ENCODE results near the gene RBL2. TPM values are rescaled to one million over a fixed set of nuclear protein-coding genes. Genes with fewer than 3 reads are reported as not detected.

Gene RBL2
- polyA plus RNA-seq, 1 experiment: 37.7 TPM

GRCh38 chr16:53503991-53504663 lies 69.9 kb downstream of the RBL2 start:
- peak overlapping the region; percentile 50 for H3K4me3 ChIP-seq (ENCODE audit: low read depth, low read length)
- ChIA-PET POLR2A (interaction anchor here (1.5 kb wide), 1 partner anchor 9 kb away, joined by 3 read pairs; no protein-coding TSS in a partner anchor), CTCF (no interaction called here)
- peak; percentile 13; the same call in 1 of the 2 replicates for TF ChIP-seq CTCF (IDR thresholded peaks at IDR 0.05; ENCODE audit: insufficient read depth, low read depth, low read length)
- H3K36me3 ChIP-seq (ENCODE audit: control insufficient read depth, insufficient read depth, low read length): no peaks in the 10 kb centered on the region
- H3K27me3 ChIP-seq (ENCODE audit: control insufficient read depth, insufficient read depth, low read length): no peaks in the 10 kb centered on the region
- no peak for DNase-seq (ENCODE audit: low read depth)

GRCh38 chr16:53504665-53505064 lies 70.4 kb downstream of the RBL2 start:
- ChIA-PET CTCF (no interaction called here), POLR2A (no interaction called here)
- no peak for TF ChIP-seq CTCF (IDR thresholded peaks at IDR 0.05; ENCODE audit: insufficient read depth, low read depth, low read length)
- Histone ChIP-seq H3K4me3 (ENCODE audit: low read depth, low read length) (no peak overlapping the region), H3K36me3 (ENCODE audit: control insufficient read depth, insufficient read depth, low read length) (no peaks in the 10 kb centered on the region), H3K27me3 (ENCODE audit: control insufficient read depth, insufficient read depth, low read length) (no peaks in the 10 kb centered on the region)
- no peak for DNase-seq (ENCODE audit: low read depth)

- H3K36me3 ChIP-seq (ENCODE audit: control insufficient read depth, insufficient read depth, low read length): no peaks in the 10 kb centered on the region
- no peaks in the 10 kb centered on the region for H3K27me3 ChIP-seq (ENCODE audit: control insufficient read depth, insufficient read depth, low read length)
- no peak overlapping the region for H3K4me3 ChIP-seq (ENCODE audit: low read depth, low read length)
- DNase-seq (ENCODE audit: low read depth): no peak
- ChIA-PET POLR2A (no interaction called here), CTCF (interaction anchor here (0.6 kb wide), 1 partner anchor 872 kb away, joined by 3 read pairs; no protein-coding TSS in a partner anchor)
- TF ChIP-seq CTCF (IDR thresholded peaks at IDR 0.05; ENCODE audit: insufficient read depth, low read depth, low read length): no peak
Measured at GRCh38 chr16:53506254-53506653, 72.0 kb downstream of the RBL2 start.

GRCh38 chr16:53507464-53508179 lies 73.4 kb downstream of the RBL2 start:
- CTCF ChIA-PET: interaction anchor here (0.6 kb wide), 1 partner anchor 495 kb away, joined by 6 read pairs; no protein-coding TSS in a partner anchor
- POLR2A ChIA-PET: no interaction called here

More at GRCh38 chr16:53507464-53508179, 73.4 kb downstream of the RBL2 start:
- no peak overlapping the region for H3K4me3 ChIP-seq (ENCODE audit: low read depth, low read length)
- H3K27me3 ChIP-seq (ENCODE audit: control insufficient read depth, insufficient read depth, low read length): no peaks in the 10 kb centered on the region
- H3K36me3 ChIP-seq (ENCODE audit: control insufficient read depth, insufficient read depth, low read length): no peaks in the 10 kb centered on the region
- TF ChIP-seq CTCF (IDR thresholded peaks at IDR 0.05; ENCODE audit: insufficient read depth, low read depth, low read length): no peak
- DNase-seq (ENCODE audit: low read depth): no peak

Data from BJ (cell line).